NCI-H748 (cell line): ENCODE data around the gene LRRC38.
"Not testable (repeated sequence)": the region's sequence is repeated elsewhere in the genome, so short reads cannot be mapped to it uniquely, and the experiment has no call there.

Experiments used
- DNase-seq: peaks from one replicate; lab custom pipeline; 2025; ENCODE audit not compliant: unreplicated experiment; lab: John Stamatoyannopoulos, UW

LRRC38 gene, protein sequence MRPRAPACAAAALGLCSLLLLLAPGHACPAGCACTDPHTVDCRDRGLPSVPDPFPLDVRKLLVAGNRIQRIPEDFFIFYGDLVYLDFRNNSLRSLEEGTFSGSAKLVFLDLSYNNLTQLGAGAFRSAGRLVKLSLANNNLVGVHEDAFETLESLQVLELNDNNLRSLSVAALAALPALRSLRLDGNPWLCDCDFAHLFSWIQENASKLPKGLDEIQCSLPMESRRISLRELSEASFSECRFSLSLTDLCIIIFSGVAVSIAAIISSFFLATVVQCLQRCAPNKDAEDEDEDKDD

DNA sequence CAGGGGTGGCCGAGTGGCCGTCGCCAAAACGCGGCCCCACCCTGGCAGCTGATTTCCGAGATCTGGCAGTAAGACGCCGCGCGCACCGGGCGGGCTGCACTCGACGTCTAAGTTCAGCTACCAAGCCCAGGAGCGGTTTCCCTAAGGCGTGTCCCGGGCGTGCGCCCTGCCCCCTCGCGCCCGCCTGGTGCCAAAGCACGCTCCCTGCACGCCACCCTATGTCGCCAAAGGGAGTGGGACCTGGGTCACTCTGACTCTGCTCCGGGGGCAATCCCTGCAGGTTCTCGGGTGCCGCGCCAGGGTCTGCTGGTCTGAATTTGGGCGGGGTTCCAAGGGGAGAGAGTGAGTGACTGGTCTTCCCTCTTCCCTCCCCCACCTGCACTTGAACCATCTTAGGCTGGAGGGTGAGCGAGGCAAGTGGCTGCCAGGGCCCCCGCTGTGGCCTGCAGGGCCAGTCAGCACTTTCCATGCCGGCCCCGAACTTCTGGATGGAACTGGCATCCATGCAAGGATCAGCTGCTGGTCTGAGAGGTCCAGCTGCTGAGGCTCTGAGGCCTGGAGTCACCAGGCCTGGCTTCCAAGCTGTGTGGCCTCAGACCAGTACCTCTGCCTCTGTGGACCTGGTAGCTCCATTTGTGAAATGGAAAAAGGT lies at the start of gene LRRC38:
Gene LRRC38, minus strand, starts transcription at position 109 of the 652 bp plus-strand sequence. CDS start 410 bp downstream, outside the sequence.
- peak; percentile 59 for DNase-seq

DNA sequence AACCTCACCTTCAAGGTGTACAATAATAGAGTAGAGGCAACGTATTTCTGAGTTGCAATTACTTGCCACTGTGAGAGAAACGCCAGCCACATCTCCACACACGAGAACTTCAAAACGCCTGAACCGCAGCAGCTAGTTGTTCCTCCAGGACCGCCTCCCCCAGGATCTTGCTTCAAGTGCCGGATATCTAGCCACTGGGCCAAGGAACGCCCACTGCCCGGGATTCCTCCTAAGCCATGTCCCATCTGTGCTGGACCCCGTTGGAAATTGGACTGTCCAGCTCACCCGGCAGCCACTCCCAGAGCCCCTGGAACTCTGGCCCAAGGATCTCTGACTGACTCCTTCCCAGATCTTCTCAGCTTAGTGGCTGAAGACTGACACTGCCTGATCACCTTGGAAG lies 49.2 kb upstream of the LRRC38 start:
- DNase-seq: not testable (repeated sequence)

DNA sequence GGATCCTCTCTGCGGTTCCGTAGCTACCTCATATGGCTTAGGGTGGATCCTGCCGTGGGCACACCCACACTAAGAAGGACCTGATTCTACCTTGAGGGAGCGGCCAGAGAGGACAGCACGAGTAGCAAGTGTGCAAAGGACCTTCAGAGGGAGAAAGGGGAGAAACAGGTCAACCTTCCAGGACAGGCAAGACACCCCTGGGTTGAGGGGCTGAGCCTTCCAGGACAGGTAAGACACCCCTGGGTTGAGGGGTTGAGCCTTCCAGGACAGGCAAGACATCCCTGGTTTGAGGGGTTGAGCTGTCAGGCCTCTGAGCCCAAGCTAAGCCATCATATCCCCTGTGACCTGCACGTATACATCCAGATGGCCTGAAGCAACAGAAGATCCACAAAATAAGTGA lies 46.7 kb upstream of the LRRC38 start:
- DNase-seq: no peak

DNA sequence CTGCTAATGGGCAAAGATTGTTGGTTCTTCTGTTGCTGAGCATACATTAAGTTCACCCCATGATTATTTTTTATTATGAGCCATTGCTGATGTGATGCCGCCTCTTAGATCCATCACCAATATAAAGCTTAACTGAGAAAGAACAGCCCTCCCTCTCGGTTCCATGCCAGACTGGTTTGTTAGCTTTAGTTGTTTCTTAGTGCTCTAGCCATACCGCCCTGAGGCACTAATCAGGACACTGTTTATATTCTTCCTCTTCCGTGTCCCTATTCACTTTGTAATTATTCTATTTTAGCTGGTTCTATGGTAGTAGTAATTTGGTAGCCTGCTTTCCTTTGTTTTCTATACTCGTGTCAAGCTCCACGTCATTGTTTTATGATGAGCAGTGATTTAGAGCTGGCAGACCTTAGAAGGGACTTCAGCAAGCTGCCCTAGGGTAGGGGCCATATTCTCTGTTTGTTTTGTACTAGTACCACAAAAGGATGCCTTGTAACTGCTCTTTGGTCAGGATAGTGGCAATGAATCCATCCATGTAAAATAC lies 42.5 kb upstream of the LRRC38 start:
- DNase-seq: peak; percentile 93

DNA sequence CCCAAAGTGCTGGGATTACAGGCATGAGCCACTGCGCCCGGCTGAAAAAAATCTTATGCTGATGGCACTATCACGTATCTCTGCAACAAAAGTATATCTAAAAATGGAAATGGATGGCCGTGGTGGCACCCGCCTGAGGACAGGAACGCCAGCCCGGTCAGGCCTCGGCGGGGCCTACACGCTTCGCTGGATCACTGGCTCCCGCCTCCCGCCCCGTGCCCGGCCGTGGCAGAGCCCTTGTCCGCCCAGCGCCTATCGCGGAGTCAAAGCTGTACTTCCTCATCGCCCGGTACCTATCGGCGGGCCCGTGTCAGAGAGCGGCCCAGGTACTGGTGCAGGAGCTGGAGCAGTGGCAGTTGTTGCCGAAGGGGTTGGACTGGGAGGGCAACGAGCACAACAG lies 41.0 kb upstream of the LRRC38 start:
- DNase-seq: no peak

DNA sequence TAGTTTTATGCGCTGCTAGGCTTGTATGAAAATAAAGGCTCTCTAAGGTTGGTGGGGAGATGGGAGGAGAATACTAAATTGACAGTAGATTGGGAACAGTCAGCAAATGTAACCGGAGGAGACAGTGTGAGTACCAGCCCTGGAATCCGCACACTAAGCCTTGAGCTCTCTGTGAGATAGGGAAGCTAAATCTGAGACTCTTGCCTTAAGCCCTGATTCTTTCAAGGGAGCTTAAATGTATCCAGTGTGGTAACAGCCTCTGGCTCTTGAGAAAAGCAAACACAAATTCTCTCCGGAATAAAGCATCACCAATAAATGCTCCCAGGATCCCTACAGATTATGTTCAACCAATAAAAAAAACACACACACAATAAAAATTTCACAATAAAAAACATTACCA lies 36.9 kb upstream of the LRRC38 start:
- no peak for DNase-seq

DNA sequence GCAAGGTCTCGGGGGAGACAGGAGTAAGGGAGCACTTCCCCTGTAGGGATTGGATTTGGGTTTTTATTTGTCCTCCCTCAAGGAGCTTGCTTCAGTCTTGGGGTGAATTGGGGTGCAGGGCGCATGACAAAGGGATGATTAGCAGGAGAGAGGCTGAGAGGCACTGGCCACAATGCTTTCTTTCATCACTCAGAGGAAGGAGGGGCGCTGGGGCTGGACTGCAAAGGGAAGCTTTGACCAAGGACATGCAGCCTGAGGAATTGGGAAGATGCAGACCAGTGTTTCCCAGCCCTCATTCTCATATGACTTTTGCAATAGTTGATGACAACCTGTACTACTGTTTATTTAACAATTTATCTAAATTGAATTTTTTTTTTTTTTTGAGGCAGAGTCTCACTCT lies 35.7 kb upstream of the LRRC38 start:
- no peak for DNase-seq

DNA sequence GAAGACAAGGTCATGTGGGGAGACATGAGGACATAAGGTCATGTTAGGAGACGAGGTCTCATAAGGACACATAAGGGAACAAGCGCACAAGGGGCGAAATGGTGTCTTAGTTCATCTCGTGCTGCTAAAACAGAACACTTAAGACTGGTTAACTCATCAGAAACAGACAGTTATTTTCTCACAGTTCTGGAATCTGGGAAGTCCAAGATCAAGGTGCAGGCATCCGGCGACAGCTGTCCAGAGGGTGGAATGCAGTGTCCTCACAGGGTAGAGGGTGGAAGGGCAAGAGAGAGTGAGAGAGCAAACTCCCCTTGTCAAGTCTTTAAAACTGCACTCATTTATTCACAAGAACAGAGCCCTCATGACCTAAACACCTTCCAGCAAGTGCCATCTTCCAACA lies 35.2 kb upstream of the LRRC38 start:
- DNase-seq: no peak

DNA sequence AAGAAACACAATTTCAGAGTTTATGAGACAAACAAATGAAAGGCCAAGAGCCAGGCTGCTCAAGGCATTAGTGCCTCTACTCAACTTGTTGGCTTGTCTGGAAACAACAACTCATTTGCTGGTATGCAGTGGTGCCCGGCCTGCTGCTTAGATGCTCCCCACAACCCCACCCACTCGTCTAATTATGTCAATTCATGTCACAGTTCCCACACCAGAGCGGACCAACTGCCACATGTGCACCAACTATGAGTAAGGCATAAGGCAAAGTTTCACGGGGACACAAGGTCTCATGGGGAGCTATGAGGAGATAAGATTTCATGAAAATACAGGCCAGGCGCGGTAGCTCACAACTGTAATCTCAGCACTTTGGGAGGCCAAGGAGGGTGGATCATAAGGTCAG lies 34.5 kb upstream of the LRRC38 start:
- DNase-seq: no peak

DNA sequence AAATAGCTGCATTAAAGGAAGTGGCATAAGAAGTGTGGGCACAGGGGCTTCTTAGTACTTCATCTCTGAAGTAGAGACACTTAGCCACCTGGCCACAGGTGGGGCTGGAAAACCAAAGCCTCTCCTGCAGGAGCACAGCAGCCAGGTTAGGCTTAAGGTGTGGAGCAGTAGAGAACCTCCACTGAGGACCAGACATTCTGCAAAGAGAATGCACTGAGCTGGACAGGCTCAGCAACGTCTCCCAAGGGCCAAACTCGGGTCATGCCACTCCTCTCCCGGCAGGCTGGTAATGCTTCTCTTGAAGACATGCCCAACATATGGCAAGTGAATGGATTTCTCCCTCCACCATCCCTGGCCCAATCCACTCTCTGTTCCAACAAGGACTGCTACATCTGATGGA lies 33.0 kb upstream of the LRRC38 start:
- DNase-seq: no peak

DNA sequence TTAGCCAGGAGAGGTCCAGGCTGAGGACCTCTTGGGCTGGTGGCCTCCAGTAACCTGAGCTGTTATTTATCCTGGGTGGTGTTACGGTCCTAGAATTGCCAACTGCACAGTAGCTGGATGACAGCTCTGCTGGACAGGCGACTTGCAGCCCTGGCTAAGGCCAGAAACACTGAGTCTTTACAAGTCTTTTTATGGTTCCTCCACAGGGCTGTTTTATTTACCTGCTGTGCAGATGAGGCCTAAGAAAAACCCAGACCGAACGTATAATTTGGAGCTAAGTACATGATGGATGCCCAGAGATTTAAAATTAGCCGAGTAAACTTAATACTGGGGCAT lies 30.4 kb upstream of the LRRC38 start:
- DNase-seq: no peak

DNA sequence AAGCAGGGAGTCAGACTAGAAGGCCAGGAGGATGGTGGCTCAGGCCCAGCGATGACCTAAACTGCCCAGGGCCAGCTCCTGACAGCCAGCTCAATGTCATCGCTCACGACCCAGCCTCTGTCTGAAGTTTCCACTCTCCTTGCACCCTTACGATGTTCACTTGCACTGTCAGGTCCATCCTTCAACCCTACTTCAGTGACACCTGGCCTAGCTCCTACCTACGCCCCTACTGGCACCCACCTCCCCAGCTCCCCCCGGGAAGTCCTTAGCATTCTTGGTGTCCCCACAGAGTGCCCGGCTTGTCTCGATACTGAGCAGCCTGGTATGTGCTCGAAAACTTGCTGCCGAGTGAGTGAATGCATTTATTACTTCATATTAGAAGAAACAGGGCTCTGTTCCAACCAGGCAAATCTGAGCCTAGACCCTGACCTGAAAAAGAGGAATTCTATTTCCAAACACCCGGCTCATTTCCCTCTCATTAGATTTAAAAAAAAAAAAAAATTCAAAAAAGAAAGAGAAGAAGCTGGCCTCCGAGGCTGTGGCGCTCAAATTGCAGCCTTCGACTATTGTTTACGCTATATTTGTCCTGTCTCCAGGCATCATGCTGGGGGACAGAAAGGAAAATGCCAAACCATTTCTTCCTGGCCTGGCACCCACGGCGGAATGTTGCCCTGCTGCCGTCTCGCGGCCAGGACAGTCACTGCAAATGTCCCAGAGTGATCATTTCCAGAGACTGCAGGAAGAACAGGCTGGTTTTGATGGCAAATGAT lies 29.8 kb upstream of the LRRC38 start:
- peak; percentile 33 for DNase-seq

DNA sequence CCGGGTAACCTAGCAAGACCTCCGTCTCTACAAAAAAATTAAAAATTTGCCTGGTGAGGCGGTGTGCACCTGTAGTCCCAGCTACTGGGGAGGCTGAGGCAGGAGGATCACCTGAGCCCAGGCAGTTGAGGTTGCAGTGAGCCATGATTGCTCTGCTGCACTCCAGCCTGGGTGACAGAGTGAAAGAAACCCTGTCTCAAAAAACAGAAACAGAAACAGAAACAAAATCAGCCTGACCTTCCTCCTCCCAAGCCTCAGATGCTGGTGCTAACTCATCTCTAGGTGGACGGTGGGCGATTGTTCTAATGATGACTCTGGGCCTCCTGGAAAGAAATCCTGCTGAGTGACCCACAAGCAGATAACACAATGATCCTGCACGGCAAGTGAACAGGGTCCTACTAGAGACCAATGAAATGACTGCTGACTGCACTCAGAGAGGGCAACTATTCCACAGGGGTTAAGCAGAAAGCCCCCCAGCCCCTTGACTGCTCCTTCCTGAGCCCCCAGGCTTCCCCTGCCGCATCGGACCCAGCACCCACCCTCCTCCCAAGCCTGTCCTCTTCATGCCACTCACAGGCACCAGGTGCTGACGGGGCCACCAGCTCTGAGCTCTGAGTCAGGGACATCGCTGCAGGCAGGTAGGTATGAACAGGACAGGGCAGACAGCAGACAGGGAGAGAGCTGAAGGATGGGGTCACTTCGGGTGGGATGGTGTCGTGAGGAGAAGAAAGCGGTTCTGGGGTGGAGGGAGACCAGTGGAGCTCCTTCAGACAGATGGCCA lies 27.8 kb upstream of the LRRC38 start:
- DNase-seq: no peak

DNA sequence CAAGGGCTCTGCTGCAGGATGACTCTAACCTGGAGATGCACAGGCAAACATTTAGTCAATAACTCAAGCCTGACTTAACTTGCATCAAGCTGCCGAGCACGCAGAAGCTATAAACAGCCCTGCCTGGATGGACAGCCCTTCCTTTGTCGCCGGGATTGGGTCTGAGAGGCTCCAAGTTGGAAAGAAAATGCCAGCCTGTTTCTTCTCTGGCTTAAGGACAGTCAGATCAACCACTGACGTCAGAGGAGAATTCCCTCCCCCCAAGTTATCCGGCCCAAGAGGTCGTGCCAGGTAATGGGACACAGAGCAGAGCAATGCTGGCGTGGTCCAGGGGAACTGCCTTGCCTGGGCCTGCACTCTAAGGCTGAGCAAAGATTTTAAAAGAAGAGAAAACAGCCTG lies 27.1 kb upstream of the LRRC38 start:
- DNase-seq: no peak

DNA sequence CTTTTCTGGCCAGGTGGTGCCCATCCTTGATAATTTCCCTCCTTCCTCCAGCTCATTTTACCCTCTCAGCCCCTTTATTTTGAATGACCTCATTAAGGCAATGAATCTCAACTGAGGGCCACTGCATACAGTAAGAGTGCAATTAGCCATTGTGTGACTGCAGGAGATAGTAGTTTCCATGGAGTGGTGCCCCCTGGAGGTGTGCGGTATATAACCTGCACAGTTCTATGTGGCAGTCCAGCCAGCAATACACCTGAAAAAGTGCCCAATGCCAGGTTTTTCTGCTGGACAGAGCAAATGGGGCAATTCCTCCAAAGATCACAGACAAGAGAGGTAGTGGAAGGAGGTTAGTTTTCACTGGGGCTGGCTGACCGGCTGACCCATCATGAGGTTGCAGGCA lies 25.9 kb upstream of the LRRC38 start:
- peak; percentile 4 for DNase-seq

DNA sequence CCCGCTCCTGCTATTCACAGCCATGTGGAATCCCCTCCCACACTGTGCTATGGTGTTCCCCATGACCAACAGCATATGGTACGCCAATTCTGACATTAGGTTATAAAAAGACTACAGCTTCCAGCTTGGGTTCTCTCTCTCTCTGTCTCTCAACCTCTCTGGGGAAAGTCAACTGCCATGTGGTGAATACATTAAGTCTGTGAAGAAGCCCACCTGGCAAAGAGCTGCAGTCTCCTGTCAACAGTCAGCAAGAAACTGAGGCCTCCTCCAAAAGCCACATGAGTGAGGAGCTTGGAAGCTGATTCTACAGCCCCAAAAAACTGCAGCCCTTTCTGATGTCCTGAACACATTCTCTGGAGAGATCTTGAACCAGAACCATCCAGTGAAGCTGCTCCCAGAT lies 25.0 kb upstream of the LRRC38 start:
- DNase-seq: no peak

DNA sequence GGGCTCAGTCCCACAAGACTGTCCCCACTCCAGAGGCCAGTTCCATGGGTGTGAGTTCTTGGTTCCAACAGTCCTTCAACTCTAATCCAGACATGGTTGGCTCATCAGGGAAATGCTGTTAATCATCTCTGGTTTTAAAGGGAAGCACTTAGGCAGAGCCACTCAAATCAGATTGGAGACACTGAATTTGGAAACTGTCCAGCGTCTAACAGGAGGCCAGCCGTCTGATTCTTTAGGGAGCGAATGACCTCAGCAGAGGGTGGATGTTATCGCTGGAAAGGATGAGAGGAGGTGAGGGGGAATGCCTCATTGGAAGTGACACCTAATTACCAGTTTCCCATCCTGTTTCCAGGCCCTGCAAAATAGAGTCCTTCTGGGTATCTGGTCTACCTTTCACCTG lies 22.8 kb upstream of the LRRC38 start:
- DNase-seq: no peak

DNA sequence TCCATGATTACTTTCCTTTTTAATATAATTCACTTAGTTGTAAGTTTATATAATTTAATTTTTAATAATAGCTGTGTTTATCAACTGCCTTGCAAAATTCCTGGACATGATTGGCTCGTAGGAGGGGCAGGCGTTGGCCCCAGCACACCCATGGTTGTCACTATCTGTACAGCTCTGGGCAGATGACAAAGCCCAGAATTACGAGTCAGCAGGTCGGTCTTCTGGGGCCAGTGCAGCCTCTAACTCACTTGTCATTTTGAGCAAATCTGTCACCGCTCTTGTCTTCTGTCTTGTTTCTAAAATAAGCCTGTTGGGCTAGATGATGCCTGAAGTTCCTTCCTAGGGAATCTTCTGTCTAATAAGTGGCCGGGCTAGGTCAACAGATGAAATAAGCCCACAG lies 21.4 kb upstream of the LRRC38 start:
- DNase-seq: no peak

DNA sequence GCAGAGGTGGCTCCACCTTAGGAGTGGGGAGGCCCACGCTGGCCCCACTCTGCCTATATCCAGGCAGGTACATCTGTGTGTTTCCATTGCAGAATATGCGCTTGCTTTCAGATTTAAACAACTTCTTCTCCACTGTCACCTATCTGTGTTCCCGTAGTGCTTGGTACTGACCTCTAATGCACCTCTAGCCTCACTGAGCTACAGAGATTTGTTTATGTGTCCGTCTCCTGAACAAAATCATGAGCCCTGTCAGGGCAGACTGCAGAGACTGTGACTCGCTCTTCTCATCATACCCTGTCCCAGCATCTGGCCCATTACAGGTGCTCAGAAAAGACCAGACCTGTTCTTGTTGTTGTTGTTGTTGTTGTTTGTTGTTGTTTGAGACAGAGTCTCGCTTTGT lies 14.5 kb upstream of the LRRC38 start:
- DNase-seq: no peak

DNA sequence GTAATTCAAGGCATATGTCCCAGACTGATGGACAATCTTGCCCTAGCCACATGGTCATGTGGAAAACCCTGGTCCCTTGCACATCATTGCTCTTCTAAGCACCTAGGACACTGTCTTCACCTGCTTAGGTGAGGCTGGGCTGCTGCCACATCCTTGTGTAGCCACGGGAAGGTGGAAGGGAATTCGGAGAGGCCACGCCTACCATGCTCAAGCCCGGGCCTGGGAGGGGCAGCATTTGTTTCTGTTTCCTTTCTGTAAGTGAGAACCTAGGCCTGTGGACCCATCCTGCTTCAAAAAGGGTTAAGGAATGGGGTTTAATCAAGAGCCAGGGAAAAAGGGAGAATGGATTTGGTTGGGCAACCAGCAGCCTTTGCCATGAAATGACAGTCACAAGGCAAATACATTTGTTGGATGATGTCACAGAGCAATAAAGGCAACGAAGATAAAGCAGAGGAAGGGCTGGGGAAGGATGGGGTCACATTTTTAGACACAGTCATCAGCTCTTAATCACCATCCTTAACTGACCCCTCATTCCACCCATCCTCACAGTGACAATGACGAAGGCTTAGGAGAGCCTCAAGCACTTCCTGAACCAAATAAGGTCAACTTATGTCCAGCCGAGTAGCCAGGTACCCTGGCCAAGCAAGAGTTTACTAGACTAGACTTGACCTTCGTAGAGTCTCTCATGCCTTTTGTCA lies 10.1 kb upstream of the LRRC38 start:
- no peak for DNase-seq

DNA sequence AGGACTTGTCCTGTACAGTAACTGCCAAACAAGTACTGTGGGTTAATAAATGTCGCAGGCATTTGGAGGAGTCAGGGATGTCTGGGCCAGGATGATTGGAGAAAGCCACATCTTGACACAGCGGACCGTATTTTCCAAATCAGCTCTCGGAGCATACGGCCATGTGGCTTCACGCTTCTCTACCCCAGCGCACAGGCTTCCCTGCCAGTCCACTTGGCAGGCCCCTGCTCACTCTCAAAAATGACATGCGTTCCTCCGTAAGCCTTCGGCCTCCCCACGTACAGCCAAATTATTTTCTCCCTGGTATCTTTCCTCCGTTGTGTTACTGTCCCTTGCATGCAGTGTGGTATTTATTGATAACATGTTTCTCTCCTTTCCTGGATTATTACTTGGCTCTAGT lies 7.2 kb upstream of the LRRC38 start:
- no peak for DNase-seq
